Pancreas (tissue), 10 donors: ENCODE results near the gene FBH1. TPM values are rescaled to one million over a fixed set of nuclear protein-coding genes. Genes with fewer than 3 reads are reported as not detected.

ENCODE experiments used
- ATAC-seq, 4 donors: fragments of 200-7000 bp; cut with Tn5 transposase; one replicate each; pipeline versions ENCODE4 v1.8.0 to v1.9.1; 2020; ENCODE audit warnings: mild to moderate bottlenecking in 4 of 4, moderate library complexity in 4 of 4
- DNase-seq, 6 donors: peaks; one replicate each; pipeline ENCODE4 v3.0.0-alpha.2; 2020
- FAIRE-seq: peaks from 2 replicates; lab custom pipeline; 2012; peaks lifted over from hg19 to GRCh38; lab: Jason Lieb, UNC
- H3K27ac ChIP-seq, 4 donors: fragments of 200-600 bp; sonication (generic); 1 replicate in 3 of 4; 2 replicates in 1 of 4; pipeline versions ENCODE4 v1.5.0 to v1.8.0; 2020
- H3K27me3 ChIP-seq, 4 donors: fragments of 200-600 bp; one replicate each; pipeline ENCODE4 v1.8.0; 2021
- H3K36me3 ChIP-seq, 3 donors: fragments of 200-600 bp; sonication (generic) in 1 of 3; one replicate each; pipeline versions ENCODE4 v1.5.0 to v1.8.0; 2020 to 2021
- H3K4me1 ChIP-seq, 3 donors: fragments of 200-600 bp; one replicate each; pipeline ENCODE4 v1.8.0; 2021
- H3K4me3 ChIP-seq, 4 donors: fragments of 200-600 bp; sonication (generic) in 2 of 4; one replicate each; pipeline versions ENCODE4 v1.5.0 to v1.8.0; 2020 to 2021
- H3K9me3 ChIP-seq, 4 donors: fragments of 200-600 bp; one replicate each; pipeline ENCODE4 v1.8.0; 2021
- WGBS, 2 donors: extraction: QIAGEN DNeasy Blood & Tissue Kit; methylation state at CpG; one replicate each; pipeline ENCODE4 v1.1.7; 2013; 5-methylcytosine and 5-hydroxymethylcytosine counted together
- intact Hi-C, 3 donors: fragments of 100-400 bp; cut with DNase I; formaldehyde crosslinking; loops; one replicate each; pipeline versions ENCODE4 v1.11.1 to v1.14.2; 2022
- polyA plus RNA-seq, 2 donors: library from polyadenylated mRNA; stranded (reverse); fragments of 200-250 nt; gene quantifications; one replicate each; pipeline ENCODE4 v1.2.3, GENCODE V29; 2013
- total RNA-seq, 6 donors: library from RNA; stranded (reverse); fragmentation: NEBNext Ultra II Directional in 4 of 6; extraction: Animal tissue kit (Norgen Biotek cat#: 25700) in 4 of 6; gene quantifications; one replicate each; pipeline versions ENCODE4 v1.2.1 to v1.2.4, GENCODE V29; 2021 to 2023
- TF ChIP-seq, protein P1 (sequence below), 4 donors: fragments of 200-600 bp; sonication (generic) in 3 of 4; IDR thresholded peaks; one replicate each; pipeline versions ENCODE4 v1.5.0 to v1.8.0; 2021; ENCODE audit warnings: antibody characterized with exemption in 4 of 4
- donor health status: healthy with polysubstance abuse.
- donor health status: DM: no; HTN: no; CAD: no; lungs with moderate emphysema.
- donor health status: DM: no; HTN: no; CAD: no.
- donor health status: control.
- donor health status: control.
- donor health status: Bipolar disorder and iron deficiency.
- donor health status: DM: yes; HTN: yes; CAD: no.
- donor health status: DM: no; HTN: no; CAD: no.
- donor health status: DM: no; HTN: no; CAD: no.
- donor health status: DM: yes; HTN: yes; CAD: no.

The FBH1 gene
- total and polyA plus RNA-seq, 8 donors: 29.5 to 51.7 (median 36.9) TPM

DNA sequence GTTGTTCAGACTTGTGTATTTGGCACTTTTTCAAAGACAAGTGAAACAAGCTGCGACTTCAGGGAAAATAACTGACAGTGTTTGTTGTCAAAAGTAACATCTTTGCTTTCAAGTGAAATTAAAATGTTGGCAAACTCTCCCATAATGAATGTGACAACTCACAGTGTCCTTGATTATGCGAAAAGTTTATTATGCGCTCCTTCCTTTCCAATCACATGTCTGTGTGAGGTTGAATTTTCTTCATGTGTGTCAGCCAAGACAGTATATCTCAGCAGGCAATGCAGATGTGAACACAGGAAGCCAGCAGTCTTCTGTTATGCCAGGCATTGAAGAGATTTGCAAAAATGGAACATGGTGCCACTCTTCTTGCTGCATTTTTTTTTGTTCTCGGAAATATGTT lies 28.7 kb downstream of the FBH1 start:
- Histone ChIP-seq H3K27me3 (no peaks in the 10 kb centered on the region), H3K9me3 (no peaks in the 10 kb centered on the region), H3K27ac (no peak overlapping the region), H3K4me3 (no peak overlapping the region), H3K4me1 (no peaks in the 10 kb centered on the region), H3K36me3 (peaks cover 0 to 81% (median 23%) of the 10 kb centered on the region in 3 donors)
- DNase-seq: no peak
- FAIRE-seq: no peak
- TF ChIP-seq, protein P1, sequence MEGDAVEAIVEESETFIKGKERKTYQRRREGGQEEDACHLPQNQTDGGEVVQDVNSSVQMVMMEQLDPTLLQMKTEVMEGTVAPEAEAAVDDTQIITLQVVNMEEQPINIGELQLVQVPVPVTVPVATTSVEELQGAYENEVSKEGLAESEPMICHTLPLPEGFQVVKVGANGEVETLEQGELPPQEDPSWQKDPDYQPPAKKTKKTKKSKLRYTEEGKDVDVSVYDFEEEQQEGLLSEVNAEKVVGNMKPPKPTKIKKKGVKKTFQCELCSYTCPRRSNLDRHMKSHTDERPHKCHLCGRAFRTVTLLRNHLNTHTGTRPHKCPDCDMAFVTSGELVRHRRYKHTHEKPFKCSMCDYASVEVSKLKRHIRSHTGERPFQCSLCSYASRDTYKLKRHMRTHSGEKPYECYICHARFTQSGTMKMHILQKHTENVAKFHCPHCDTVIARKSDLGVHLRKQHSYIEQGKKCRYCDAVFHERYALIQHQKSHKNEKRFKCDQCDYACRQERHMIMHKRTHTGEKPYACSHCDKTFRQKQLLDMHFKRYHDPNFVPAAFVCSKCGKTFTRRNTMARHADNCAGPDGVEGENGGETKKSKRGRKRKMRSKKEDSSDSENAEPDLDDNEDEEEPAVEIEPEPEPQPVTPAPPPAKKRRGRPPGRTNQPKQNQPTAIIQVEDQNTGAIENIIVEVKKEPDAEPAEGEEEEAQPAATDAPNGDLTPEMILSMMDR (IDR thresholded peaks at IDR 0.05): no peak
- no peak for ATAC-seq
- intact Hi-C loops: no loop called here
- 94 to 97% methylated on average over 4 of the region's 4 CpGs for WGBS, 2 donors

DNA sequence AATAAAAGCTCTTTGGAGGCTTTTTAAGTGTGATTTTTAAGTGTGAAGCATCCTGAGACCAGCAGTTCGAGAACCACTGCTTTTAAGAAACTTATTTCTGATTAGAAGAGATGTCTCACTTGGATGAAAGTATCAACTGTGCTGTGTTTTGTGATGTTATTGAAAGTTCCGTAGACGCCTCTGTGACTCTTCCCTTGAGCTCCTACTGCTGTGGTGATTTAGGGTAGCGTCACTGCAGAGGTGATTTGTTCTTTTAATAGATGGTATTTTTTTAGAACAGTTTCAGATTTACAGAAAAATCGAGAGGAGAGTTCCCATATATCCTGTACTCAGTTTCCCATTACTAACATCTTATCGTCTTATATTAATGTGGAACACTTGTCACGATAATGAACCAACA lies 29.5 kb downstream of the FBH1 start:
- FAIRE-seq: no peak
- Histone ChIP-seq H3K36me3 (peaks cover 3 to 81% (median 30%) of the 10 kb centered on the region in 3 donors), H3K9me3 (no peaks in the 10 kb centered on the region), H3K4me3 (no peak overlapping the region), H3K4me1 (no peaks in the 10 kb centered on the region), H3K27me3 (no peaks in the 10 kb centered on the region), H3K27ac (no peak overlapping the region)
- intact Hi-C loops: no loop called here
- no peak for DNase-seq
- TF ChIP-seq, protein P1 (IDR thresholded peaks at IDR 0.05): no peak
- 94 to 95% methylated on average over 7 of the region's 7 CpGs for WGBS, 2 donors
- no peak for ATAC-seq

DNA sequence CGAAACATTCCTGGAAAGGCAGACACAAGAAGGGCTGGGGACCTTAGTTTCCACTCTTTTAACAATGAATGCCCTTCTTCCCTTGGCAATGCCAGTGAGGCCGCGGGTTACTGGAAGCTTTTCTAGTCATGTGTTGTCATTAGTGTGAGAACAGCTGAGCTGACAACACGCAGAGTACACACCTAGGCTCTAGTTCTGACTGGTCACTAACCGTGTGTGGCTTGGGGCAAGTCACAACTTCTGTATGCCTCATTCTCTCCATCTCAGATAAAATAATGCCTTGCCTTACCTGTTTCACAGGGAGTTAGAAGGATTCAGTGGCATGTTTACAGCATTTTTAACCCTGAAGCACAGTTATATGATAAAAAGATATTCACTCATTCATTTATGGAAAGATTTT lies 31.7 kb downstream of the FBH1 start:
- whole genome bisulfite sequencing, 2 donors: 82 to 84% methylated on average over 5 of the region's 5 CpGs
- Histone ChIP-seq H3K27me3 (no peaks in the 10 kb centered on the region), H3K9me3 (no peaks in the 10 kb centered on the region), H3K4me3 (no peak overlapping the region), H3K27ac (no peak overlapping the region), H3K36me3 (peaks cover 9 to 84% (median 32%) of the 10 kb centered on the region in 3 donors), H3K4me1 (no peaks in the 10 kb centered on the region)
- intact Hi-C loops: no loop called here
- FAIRE-seq: no peak
- TF ChIP-seq, protein P1 (IDR thresholded peaks at IDR 0.05): no peak
- no peak for ATAC-seq
- no peak for DNase-seq

DNA sequence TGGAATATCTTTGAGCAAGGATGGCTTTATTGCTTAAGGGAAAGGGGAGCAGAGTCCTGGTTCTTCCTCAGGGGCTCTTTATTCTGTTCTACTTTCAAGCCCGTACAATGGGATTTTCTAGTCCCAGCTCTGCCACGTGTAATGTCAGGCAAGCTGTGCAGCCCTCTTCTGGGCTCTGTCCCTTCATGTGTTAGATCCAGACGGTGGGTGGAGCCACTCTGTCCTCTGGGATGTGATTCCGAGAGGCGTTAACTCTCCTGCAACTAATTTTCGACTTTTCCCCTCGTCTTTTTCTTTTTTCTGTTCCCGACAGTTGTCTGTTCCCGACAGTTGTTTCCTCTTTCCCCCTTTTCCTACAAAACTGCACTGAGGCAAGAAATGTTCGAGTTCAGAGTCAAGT lies 34.8 kb downstream of the FBH1 start:
- Histone ChIP-seq H3K9me3 (no peaks in the 10 kb centered on the region), H3K4me3 (no peak overlapping the region), H3K27me3 (no peaks in the 10 kb centered on the region), H3K36me3 (peaks cover 12 to 85% (median 18%) of the 10 kb centered on the region in 3 donors), H3K4me1 (no peaks in the 10 kb centered on the region), H3K27ac (no peak overlapping the region)
- WGBS, 2 donors: 85 to 86% methylated on average over 10 of the region's 10 CpGs
- intact Hi-C loops: no loop called here
- ATAC-seq (no peak), DNase-seq (no peak), FAIRE-seq (no peak)
- TF ChIP-seq, protein P1 (IDR thresholded peaks at IDR 0.05): no peak

DNA sequence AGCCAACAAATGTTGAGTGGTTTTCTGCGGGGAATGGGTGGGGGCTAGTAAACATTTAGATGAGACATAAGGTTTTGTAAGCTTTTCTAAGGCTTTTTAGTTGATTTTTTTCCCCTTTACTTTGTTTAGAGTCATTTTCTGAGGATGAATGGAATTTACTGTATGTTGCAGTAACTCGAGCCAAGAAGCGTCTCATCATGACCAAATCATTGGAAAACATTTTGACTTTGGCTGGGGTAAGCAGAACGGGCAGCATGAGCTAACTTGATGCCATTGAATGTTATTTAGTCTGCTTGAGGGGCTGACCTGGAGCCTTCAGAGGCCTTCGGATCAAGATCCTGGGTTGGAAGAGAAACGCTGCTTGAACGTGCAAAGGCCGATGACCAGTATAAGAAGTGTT lies 37.3 kb downstream of the FBH1 start:
- intact Hi-C loops: no loop called here
- Histone ChIP-seq H3K36me3 (peaks cover 11 to 79% (median 12%) of the 10 kb centered on the region in 3 donors), H3K4me3 (no peak overlapping the region), H3K9me3 (no peaks in the 10 kb centered on the region), H3K4me1 (no peaks in the 10 kb centered on the region), H3K27ac (no peak overlapping the region), H3K27me3 (no peaks in the 10 kb centered on the region)
- DNase-seq (no peak), ATAC-seq (no peak), FAIRE-seq (no peak)
- 93 to 95% methylated on average over 8 of the region's 8 CpGs for WGBS, 2 donors
- TF ChIP-seq, protein P1 (IDR thresholded peaks at IDR 0.05): no peak
